Astrocyte of the cerebellum (primary cell): Measurements from ENCODE around the gene BMI1.

Experiments
- DNase-seq: peaks from one replicate; pipeline ENCODE4 v3.0.0-alpha.2; 2011; ENCODE audit warnings: low read depth
- H3K4me3 ChIP-seq: 2 replicates; pipeline ENCODE4 v1.5.1; 2011; ENCODE audit warnings: mild to moderate bottlenecking, low read depth, low read length, moderate library complexity
- in situ Hi-C: cut with HindIII; loops from 2 replicates; pipeline ENCODE4 v1.10.0; 2017; ENCODE audit warnings: low sequenced_read_pairs
- TF ChIP-seq, protein P1 (sequence below): IDR thresholded peaks from 2 replicates; pipeline ENCODE4 v1.5.1; 2012; ENCODE audit warnings: low read length, low read depth, moderate library complexity, mild to moderate bottlenecking; ENCODE audit errors: missing control alignments

BMI1 gene

GRCh38 chr10:22338185-22338900 lies 17.4 kb downstream of the BMI1 start:
- in situ Hi-C loops = no loop called here
- DNase-seq = no peak
- no peak overlapping the region for H3K4me3 ChIP-seq

DNA sequence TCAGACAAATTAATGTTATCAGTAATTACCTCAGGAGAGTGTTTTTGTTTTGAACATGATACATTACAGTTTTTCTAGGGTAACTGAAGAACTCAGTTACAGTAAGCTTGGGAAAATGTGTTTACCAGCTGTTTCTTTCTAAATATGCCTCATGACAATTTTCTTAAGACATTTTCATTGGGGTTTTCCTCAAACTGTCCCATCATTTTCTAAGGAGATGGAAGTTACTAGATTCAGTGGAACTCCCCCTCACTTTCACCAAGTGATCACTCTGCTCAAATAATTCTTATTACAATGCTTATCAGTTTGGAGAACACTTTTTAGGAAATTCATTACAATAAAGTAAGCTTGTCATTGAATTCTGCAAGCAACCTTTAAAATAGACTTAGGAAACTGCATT lies 18.0 kb downstream of the BMI1 start:
- in situ Hi-C loops = no loop called here
- no peak overlapping the region for H3K4me3 ChIP-seq
- no peak for DNase-seq
- TF ChIP-seq, protein P1, sequence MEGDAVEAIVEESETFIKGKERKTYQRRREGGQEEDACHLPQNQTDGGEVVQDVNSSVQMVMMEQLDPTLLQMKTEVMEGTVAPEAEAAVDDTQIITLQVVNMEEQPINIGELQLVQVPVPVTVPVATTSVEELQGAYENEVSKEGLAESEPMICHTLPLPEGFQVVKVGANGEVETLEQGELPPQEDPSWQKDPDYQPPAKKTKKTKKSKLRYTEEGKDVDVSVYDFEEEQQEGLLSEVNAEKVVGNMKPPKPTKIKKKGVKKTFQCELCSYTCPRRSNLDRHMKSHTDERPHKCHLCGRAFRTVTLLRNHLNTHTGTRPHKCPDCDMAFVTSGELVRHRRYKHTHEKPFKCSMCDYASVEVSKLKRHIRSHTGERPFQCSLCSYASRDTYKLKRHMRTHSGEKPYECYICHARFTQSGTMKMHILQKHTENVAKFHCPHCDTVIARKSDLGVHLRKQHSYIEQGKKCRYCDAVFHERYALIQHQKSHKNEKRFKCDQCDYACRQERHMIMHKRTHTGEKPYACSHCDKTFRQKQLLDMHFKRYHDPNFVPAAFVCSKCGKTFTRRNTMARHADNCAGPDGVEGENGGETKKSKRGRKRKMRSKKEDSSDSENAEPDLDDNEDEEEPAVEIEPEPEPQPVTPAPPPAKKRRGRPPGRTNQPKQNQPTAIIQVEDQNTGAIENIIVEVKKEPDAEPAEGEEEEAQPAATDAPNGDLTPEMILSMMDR = no peak

More at GRCh38 chr10:22338185-22338900, 17.4 kb downstream of the BMI1 start:
- TF ChIP-seq, protein P1 = no peak

- in situ Hi-C loops = no loop called here
- TF ChIP-seq, protein P1 = no peak
- H3K4me3 ChIP-seq = peak overlapping the region; percentile 59
- DNase-seq = no peak
Observed at GRCh38 chr10:22339761-22340328, 18.9 kb downstream of the BMI1 start.

DNA sequence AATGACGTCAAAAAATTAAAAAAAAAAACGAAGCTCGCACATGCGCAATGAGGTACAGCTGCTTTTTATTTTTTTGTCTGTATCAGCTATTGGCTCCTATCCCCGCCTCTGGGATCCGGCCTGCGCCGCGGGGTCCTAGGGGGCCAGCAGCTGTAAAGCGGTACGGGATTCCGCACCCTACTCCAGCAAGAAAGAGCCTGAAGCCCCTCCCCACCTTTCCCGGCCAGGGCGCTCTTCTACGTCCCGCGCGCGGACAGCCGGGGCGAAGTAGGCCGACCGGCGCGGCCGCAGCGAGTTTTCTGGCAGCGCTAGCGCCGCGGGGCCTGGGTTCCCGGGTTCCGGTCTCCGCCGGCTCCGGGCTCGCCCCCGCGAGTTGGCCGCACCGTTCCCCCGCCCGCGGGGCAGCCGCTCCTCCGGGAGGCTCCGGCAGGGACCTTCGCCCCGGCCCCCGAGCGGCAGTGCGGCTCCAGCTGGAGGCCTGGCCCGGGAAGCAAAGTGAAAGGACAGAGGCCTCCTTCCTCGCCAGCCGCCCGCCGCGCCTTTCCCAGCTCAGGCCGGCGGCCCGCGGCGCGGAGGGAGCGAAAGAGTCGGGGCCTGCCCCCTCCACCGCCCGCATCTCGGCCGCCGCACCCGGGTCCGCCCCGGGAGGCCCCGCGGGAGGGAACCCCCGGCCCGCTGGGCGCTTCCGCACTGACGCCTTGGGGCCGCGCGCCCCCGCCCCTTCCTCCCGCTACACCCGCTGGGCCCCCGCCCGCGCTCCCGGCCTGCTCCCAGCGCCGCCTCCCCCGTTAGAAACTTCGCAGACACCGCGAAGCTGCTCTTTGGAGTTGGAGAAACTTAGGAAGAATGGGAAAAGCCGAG lies 19.7 kb downstream of the BMI1 start:
- peak; percentile 66 for DNase-seq
- in situ Hi-C loops = no loop called here
- TF ChIP-seq, protein P1 = no peak
- peak overlapping the region; percentile 59 for H3K4me3 ChIP-seq

GRCh38 chr10:22341190-22341925 lies 20.5 kb downstream of the BMI1 start:
- peak overlapping the region; percentile 59 for H3K4me3 ChIP-seq
- in situ Hi-C loops = no loop called here
- DNase-seq = no peak
- TF ChIP-seq, protein P1 = no peak

GRCh38 chr10:22341926-22342196 lies 21.0 kb downstream of the BMI1 start:
- H3K4me3 ChIP-seq = no peak overlapping the region
- in situ Hi-C loops = no loop called here

More at GRCh38 chr10:22341926-22342196, 21.0 kb downstream of the BMI1 start:
- TF ChIP-seq, protein P1 = no peak
- no peak for DNase-seq
